22Rv1 (cell line): ENCODE results near the gene ANKRD6.
"Not testable (repeated sequence)": the region's sequence is repeated elsewhere in the genome, so short reads cannot be mapped to it uniquely, and the experiment has no call there.

Experiments
- CTCF ChIP-seq: fragments of 450-650 bp; IDR thresholded peaks from 2 replicates; pipeline ENCODE4 v1.5.1; 2017; ENCODE audit warnings: mild to moderate bottlenecking
- ZFX ChIP-seq: fragments of 450-650 bp; IDR thresholded peaks from 2 replicates; pipeline ENCODE4 v1.6.1; 2017; ENCODE audit warnings: antibody characterized with exemption, borderline replicate concordance

- not testable (repeated sequence) for TF ChIP-seq CTCF, ZFX
These were observed 35.1 kb upstream of the ANKRD6 start for GRCh38 chr6:89397884-89398283.
